ENCODE results near the gene SFXN2. TPM values are rescaled to one million over a fixed set of nuclear protein-coding genes. Genes with fewer than 3 reads are reported as not detected.

SFXN2 gene
- polyA plus RNA-seq, 1 of the 3 experiments (the other 2 are of a cell fraction) = 10.2 TPM

DNA sequence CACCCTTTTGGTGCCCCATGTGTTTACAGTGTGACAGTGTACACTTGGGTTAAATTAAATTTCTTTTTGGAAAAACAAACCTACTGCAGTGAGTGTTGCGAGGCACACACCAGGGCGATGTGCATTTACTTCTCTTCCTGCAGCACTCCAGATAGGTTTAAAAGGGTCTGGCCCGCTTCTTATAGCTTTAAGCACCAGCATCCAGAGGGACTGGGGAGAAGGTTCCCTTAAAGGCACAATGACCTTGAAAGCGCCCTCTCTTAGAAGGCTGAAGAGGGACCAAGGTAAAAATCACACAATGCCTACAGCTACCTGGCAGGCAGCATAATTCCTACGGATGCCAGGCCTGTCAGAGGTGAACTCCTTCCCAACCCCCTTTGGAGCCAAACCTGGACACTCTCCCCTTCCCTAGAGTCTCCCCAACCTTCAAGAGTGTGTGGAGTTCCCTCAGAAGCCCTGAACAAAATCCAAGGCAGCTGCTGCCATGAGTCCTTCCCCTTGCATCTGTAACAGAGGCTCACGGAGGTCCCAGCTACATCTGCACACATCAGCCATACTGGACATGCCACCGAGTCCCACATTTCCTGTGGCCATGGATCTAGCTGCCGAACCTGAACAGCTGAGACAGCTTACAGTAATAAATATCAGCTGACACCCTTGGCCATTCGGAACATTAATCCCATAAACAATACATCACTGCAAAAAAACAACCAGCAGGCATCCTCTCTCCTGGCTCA, 36.9 kb upstream of the SFXN2 start:
- Histone ChIP-seq H3F3A (replicated peaks; ENCODE audit: insufficient read depth) (peaks cover 6% of the 10 kb centered on the region), H3K27me3 (ENCODE audit: insufficient read depth) (no peaks in the 10 kb centered on the region), H3K27ac (ENCODE audit: low read depth in 2 of 2, low read length in 1 of 2) (peak overlapping the region; percentile 67 to 85; a peak in 3 of 4 replicates), H3K4me2 (peak overlapping the region; percentile 54; the same call in 1 of the 2 replicates), H3K4me3 (ENCODE audit: low read depth in 2 of 2, low read length in 1 of 2) (no peak overlapping the region), H3K9me3 (no peaks in the 10 kb centered on the region), H2AFZ (ENCODE audit: low read depth) (no peak overlapping the region), H3K36me3 (replicated peaks in 1 of 2; ENCODE audit: control insufficient read depth in 1 of 2, insufficient read depth in 2 of 2, low read length in 1 of 2) (peaks cover 4 to 8% of the 10 kb centered on the region in 2 experiments), H3K9ac (no peak overlapping the region), H3K4me1 (ENCODE audit: control insufficient read depth in 1 of 2, insufficient read depth in 2 of 2, low read depth in 1 of 2, low read length in 1 of 2) (peaks cover 30 to 58% of the 10 kb centered on the region in 2 experiments), H3K79me2 (ENCODE audit: insufficient read depth) (no peaks in the 10 kb centered on the region), H4K20me1 (ENCODE audit: insufficient read depth) (no peaks in the 10 kb centered on the region), H3K9me2 (no peaks in the 10 kb centered on the region)
- TF ChIP-seq MXI1 (IDR thresholded peaks at IDR 0.05; ENCODE audit: low read depth, low read length) (no peak), TCF12 (IDR thresholded peaks at IDR 0.05) (no peak), RAD21 (IDR thresholded peaks at IDR 0.05; ENCODE audit: low read length) (no peak), RCOR1 (IDR thresholded peaks at IDR 0.05; ENCODE audit: low read length) (no peak), RXRA (IDR thresholded peaks at IDR 0.05; ENCODE audit: borderline replicate concordance, low read depth) (no peak), TEAD4 (IDR thresholded peaks at IDR 0.05; ENCODE audit: borderline replicate concordance, insufficient read depth) (no peak), RFX5 (IDR thresholded peaks at IDR 0.05; ENCODE audit: low read length) (no peak), CHD2 (IDR thresholded peaks at IDR 0.05; ENCODE audit: low read length, partially characterized antibody) (no peak)
- DNase-seq = no peak
- WGBS (ENCODE audit: low lambda C conversion rate) = 91% methylated on average over 7 of the region's 9 CpGs
- CTCF ChIA-PET = interaction anchor here (0.7 to 12.9 kb wide), 21 partner anchors 8 to 869 kb away, joined by 3 to 123 read pairs (median 5); partner anchors contain the start of genes ARL3, CYP17A1, SFXN2 and TRIM8
- POLR2A ChIA-PET = interaction anchor here (1.2 kb wide), 1 partner anchor 44 kb away, joined by 3 read pairs; no protein-coding TSS in a partner anchor

DNA sequence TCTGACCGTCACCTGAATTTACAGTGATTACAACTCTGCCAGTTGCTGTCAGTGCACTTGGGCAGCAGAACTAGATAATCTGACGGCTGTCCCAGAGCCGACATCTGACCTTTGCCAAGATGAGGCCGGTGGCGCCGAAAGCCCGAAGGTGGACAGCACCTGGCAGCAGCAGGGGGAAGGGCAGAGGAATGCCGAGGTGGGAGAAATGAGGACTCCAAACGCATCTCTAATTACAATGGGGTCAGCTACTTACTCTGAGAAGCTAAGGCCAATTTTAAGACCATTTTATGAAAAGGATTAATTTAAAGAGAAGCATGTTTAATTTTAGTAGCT, 36.4 kb upstream of the SFXN2 start:
- no peaks in the 10 kb centered on the region for H4K20me1 ChIP-seq (ENCODE audit: insufficient read depth)
- H3F3A ChIP-seq (replicated peaks; ENCODE audit: insufficient read depth) = peaks cover 6% of the 10 kb centered on the region
- H3K79me2 ChIP-seq (ENCODE audit: insufficient read depth) = no peaks in the 10 kb centered on the region
- H2AFZ ChIP-seq (ENCODE audit: low read depth) = no peak overlapping the region
- DNase-seq = no peak
- no peak overlapping the region for H3K4me3 ChIP-seq (ENCODE audit: low read depth in 2 of 2, low read length in 1 of 2)
- H3K36me3 ChIP-seq (replicated peaks in 1 of 2; ENCODE audit: control insufficient read depth in 1 of 2, insufficient read depth in 2 of 2, low read length in 1 of 2) = peaks cover 4 to 8% of the 10 kb centered on the region in 2 experiments
- ChIA-PET POLR2A (interaction anchor here (0.8 kb wide), 1 partner anchor 36 kb away, joined by 3 read pairs; no protein-coding TSS in a partner anchor), CTCF (interaction anchor here (0.7 to 12.9 kb wide), 21 partner anchors 9 to 869 kb away, joined by 3 to 123 read pairs (median 5); partner anchors contain the start of genes ARL3, CYP17A1, SFXN2 and TRIM8)
- TF ChIP-seq RFX5 (IDR thresholded peaks at IDR 0.05; ENCODE audit: low read length) (no peak), TEAD4 (IDR thresholded peaks at IDR 0.05; ENCODE audit: borderline replicate concordance, insufficient read depth) (no peak), TCF12 (IDR thresholded peaks at IDR 0.05) (no peak)
- no peaks in the 10 kb centered on the region for H3K27me3 ChIP-seq (ENCODE audit: insufficient read depth)
- 92% methylated on average over 9 of the region's 9 CpGs for WGBS (ENCODE audit: low lambda C conversion rate)
- no peak overlapping the region for H3K9ac ChIP-seq
- no peaks in the 10 kb centered on the region for H3K9me2 ChIP-seq
- peaks cover 30 to 55% of the 10 kb centered on the region in 2 experiments for H3K4me1 ChIP-seq (ENCODE audit: control insufficient read depth in 1 of 2, insufficient read depth in 2 of 2, low read depth in 1 of 2, low read length in 1 of 2)
- no peak overlapping the region for H3K4me2 ChIP-seq
- H3K9me3 ChIP-seq = no peaks in the 10 kb centered on the region
- peak overlapping the region in 1 of 2 experiments; percentile 85; a peak in 2 of 4 replicates for H3K27ac ChIP-seq (ENCODE audit: low read depth in 2 of 2, low read length in 1 of 2)

DNA sequence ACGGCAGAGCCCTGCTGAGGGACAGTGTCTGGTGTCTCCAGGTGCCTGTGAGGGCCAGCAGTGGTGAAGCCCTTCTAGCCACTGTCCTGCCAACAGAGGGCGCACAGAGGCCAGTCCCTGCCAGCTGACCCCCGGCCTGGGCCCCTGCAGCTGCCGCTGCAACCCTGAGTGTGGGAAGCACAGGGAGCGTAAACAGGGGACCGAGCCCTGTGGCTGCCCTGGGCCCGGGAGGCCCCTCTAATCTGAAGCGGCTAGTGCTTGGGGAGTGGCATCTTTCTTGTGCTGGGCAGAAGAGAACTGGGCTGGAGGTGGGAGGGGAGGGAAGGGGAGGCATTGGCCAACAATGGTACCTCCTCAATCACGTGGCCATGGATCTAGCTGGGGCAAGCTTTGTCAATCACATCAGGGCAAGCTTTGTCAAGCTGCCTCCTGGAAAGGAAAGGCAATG, 35.6 kb upstream of the SFXN2 start:
- Histone ChIP-seq H3K9me2 (no peaks in the 10 kb centered on the region), H3K27me3 (ENCODE audit: insufficient read depth) (no peaks in the 10 kb centered on the region), H3K9me3 (no peaks in the 10 kb centered on the region), H2AFZ (ENCODE audit: low read depth) (no peak overlapping the region), H3K9ac (no peak overlapping the region), H3F3A (replicated peaks; ENCODE audit: insufficient read depth) (peaks cover 10% of the 10 kb centered on the region), H3K27ac (ENCODE audit: low read depth in 2 of 2, low read length in 1 of 2) (no peak overlapping the region; a peak in 1 of 4 replicates), H3K4me3 (ENCODE audit: low read depth in 2 of 2, low read length in 1 of 2) (peak overlapping the region in 1 of 2 experiments; percentile 32; a peak in 1 of 4 replicates), H4K20me1 (ENCODE audit: insufficient read depth) (no peaks in the 10 kb centered on the region), H3K79me2 (ENCODE audit: insufficient read depth) (no peaks in the 10 kb centered on the region), H3K36me3 (replicated peaks in 1 of 2; ENCODE audit: control insufficient read depth in 1 of 2, insufficient read depth in 2 of 2, low read length in 1 of 2) (peaks cover 4 to 8% of the 10 kb centered on the region in 2 experiments), H3K4me2 (no peak overlapping the region), H3K4me1 (ENCODE audit: control insufficient read depth in 1 of 2, insufficient read depth in 2 of 2, low read depth in 1 of 2, low read length in 1 of 2) (peaks cover 23 to 52% of the 10 kb centered on the region in 2 experiments)
- DNase-seq = peak; percentile 81
- CTCF ChIA-PET = interaction anchor here (0.7 to 12.9 kb wide), 21 partner anchors 10 to 285 kb away, joined by 3 to 123 read pairs (median 5); partner anchors contain the start of genes ARL3, CYP17A1, SFXN2 and TRIM8
- WGBS (ENCODE audit: low lambda C conversion rate) = 61% methylated on average over 8 of the region's 9 CpGs
- peak; percentile 64 for TF ChIP-seq RAD21 (IDR thresholded peaks at IDR 0.05; ENCODE audit: low read length)
- TF ChIP-seq, protein P1, sequence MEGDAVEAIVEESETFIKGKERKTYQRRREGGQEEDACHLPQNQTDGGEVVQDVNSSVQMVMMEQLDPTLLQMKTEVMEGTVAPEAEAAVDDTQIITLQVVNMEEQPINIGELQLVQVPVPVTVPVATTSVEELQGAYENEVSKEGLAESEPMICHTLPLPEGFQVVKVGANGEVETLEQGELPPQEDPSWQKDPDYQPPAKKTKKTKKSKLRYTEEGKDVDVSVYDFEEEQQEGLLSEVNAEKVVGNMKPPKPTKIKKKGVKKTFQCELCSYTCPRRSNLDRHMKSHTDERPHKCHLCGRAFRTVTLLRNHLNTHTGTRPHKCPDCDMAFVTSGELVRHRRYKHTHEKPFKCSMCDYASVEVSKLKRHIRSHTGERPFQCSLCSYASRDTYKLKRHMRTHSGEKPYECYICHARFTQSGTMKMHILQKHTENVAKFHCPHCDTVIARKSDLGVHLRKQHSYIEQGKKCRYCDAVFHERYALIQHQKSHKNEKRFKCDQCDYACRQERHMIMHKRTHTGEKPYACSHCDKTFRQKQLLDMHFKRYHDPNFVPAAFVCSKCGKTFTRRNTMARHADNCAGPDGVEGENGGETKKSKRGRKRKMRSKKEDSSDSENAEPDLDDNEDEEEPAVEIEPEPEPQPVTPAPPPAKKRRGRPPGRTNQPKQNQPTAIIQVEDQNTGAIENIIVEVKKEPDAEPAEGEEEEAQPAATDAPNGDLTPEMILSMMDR (IDR thresholded peaks at IDR 0.05) = peak; percentile 68
- TF ChIP-seq SMC3 (IDR thresholded peaks at IDR 0.05; ENCODE audit: low read depth, low read length) = peak; percentile 55
- TF ChIP-seq JUND (IDR thresholded peaks at IDR 0.05) = no peak
- POLR2A ChIA-PET = interaction anchor here (0.8 kb wide), 1 partner anchor 35 kb away, joined by 3 read pairs; no protein-coding TSS in a partner anchor
